EH (cell line): Measurements from ENCODE around the gene CCDC187.
"Not testable (repeated sequence)": the region's sequence is repeated elsewhere in the genome, so short reads cannot be mapped to it uniquely, and the experiment has no call there.

ENCODE experiments used
- DNase-seq: peaks from one replicate; pipeline ENCODE4 v3.0.0-alpha.2; 2015; ENCODE audit warnings: low read depth

CCDC187 gene

DNA sequence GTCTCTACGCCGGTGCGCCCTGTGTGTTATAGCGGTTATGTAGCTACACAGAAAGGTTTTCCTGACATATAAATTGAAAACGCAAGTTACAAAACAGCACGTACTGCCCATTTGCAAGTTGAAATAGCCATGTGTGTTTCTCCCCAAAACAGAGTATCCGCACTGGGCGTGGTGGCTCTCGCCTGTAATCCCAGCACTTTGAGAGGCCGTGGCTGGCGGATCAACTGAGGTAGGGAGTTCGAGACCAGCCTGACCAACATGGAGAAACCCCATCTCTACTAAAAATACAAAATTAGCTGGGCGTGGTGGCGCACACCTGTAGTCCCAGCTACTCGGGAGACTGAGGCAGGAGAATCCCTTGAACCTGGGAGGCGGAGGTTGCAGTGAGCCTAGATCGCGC is 37.3 kb downstream of the CCDC187 start:
- not testable (repeated sequence) for DNase-seq

DNA sequence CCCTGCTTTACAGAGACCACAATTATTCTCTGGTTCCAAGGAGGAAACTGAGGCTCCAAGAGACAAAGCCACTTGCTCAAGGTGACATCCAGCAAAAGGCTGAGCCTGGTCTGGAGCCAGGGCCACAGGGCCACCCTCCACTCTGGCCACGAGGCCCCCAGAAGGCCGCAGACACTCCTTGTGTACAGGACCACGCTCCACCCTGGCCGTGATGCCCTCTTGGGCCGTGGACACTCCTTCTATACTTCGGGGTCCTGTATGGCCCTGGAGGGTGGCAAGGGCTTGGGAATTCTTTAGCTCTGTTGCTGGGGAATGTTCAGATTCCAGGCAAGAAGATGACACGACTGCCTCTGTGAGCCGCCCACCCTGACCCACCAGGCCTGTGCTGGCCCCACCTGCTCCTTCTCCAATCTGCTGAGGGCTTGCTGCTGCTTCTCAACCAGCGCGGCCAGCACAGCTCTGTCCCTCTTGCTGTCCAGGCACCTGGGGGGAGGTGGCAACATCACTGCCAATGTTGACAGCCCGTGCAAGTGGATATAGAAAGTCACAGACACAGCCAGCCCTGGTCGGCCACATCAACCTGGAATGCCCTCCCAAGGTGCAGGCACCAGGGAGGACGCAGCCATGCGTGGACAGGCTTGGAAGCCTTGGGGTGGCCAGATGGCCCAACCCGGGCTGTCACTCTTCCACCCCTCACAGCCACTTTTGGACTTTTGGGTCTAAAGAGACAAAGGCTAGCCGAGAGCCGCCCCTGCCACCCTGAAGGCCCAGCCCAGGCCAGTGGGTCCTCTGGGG is 38.1 kb downstream of the CCDC187 start:
- DNase-seq: no peak

DNA sequence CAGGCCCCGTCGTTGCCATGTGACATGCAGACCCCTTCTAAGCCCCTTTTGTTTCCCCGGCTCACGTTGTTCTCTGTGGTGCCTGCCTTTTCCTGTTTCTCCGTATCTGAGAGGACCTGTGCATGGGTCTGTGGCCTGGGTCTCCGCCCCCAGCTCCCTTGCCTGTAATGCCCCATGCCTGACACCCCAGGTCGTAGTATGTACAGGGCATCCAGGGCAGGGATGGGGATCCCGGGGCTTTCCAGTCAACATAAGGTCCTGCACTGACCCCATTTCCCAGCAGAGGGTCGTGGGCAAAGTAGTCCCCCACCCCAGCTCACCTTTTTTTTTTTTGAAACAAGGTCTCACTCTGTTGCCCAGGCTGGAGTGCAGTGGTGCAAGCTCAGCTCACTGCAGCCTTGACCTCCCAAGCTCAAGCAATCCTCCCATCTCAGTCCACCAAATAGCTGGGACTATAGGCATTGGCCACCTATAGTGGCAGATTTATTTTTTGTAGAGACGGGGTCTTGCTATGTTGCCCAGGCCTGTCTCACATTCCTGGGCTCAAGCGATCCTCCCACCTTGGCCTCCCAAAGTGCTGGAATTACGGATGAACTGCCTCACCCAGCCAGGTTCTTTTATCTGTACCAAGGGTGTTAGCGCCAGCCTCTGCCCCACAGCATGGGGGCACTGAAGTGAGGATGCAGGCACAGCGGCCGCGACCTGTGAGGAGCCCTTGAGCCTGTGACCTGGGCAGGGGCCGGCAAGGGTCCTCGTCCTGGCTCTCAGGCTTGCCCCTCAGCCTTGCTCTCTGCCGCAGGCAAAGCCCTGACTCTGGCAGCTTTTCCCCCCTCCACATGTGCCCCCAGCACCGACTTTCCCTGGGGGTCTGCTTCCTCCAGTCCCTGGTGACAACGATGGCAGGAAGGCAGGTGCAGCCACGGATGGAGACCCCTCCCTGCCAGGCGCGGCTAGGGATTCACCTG is 39.2 kb downstream of the CCDC187 start:
- DNase-seq: no peak

DNA sequence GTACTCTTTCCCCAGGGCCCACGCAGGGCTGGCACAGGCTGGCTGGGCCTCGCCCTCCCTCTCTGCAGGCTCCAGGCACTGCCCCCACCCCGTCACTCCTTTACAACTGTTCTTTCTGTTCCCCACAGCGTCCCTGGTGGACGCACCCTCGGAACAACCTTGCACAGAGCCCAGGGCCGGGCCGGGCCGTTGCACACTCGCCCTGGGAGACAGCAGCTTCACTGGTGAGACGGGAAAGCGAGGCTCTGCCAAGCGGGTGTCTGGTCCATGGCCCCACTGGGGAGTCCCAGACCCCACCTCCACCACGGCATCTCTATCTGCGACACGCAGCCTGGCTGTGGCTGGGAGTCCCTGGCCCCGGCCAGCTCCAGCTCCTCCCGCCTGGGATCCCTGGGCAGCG is 39.9 kb downstream of the CCDC187 start:
- no peak for DNase-seq

DNA sequence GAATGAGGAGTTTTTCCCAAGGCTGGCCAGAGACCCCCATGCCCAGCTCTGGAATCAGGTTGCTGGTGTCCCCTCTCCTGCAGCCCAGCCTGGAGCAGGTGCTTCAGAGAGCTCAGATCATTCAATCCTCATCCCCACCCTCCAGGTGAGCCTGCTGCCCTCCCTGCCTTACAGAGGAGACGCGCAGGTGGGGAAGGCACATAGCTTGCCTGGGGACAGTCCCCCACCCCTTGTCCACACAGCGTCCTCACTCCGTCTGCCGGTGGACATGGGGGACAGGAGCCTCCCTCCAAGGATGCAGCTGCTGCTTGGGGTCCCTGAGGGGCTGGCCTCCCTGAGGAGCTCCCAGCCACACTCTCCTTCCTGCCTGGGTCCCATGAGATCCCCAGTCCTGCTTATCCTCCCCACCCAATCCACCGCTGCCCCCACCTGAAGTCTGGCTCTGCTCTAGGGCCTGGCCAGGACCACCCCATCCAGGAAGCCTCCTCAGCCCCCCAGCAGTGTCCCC is 41.2 kb downstream of the CCDC187 start:
- DNase-seq: no peak

DNA sequence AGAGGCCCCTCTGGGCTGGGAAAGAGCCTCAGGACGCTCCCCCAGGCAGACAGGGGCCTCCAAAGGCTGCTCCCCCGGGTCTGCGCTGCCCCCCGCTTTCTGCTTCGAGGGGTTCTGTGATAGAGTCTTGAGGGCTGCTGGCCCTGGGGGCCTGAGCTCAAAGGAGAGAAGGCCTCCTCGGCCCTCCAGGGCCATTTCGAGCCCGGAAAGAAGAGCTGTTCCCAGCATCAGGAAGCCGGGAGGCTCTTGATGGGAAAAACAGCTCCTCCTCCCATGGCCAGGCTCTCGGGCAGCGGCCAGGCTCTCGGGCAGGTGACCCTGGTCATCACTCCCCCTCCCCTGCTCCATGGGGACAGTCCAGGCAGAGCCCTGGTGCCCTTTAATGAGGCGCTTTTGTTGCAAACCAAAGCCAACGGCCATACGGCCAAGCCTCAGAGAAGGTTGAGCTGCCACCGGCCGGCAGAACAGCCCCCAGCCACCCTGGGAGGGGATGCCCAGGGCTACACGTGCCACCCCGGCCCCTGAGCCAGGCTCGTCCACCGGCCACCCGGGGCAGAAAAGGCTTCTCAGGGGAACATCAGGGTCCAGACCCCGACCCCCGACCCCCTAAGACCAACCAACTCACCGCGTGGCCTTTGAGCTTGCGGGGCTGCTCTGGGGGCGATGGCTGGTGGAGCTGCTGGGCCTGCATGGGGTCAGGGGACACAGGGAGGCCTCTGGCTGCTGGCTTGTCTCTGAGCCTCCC is 42.0 kb downstream of the CCDC187 start:
- no peak for DNase-seq

DNA sequence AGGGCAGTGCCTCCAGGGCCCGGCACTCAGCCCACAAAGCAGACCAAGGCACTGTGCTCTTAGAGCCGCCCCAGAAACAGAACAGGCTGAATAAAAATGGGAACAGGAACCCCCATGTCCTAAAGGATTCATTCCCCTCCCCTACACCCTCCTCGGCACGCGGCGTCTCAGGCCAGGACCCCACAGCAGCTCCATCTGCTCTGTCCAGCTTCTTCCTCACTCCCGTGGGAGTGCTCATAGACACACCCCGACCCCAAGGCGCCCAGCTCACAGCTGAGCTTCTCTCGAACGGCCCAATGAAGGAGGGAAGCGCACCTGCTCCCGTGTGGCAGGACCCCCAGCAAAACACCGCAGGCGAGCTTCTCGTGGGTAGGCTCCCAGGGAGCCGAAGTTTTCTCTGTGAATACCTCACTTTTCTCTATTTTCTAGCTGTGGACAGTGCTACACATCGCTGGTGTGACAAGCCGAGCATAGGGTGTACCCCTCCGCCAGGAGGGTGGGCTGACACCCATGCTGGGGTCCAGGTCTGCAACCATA is 42.9 kb downstream of the CCDC187 start:
- no peak for DNase-seq

DNA sequence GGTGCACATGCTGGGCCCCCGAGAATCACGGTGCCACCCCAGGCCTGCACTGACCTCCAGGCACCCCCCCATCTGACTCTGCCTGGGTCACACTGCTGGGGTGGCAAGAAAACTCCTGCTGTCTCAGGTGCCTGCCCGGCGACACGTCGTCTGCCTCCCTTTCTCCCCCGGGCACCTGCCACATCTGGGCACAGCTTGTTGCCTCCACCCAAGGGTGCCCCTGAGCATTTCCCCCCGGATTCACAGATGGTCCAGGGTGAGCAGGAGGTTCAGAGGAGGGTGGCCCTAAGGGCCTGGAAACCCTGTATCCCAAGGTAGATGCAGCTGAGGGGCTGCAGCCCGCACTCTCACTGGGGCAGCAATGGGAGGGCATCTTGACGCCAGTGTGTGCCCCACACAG is 43.4 kb downstream of the CCDC187 start:
- DNase-seq: no peak

DNA sequence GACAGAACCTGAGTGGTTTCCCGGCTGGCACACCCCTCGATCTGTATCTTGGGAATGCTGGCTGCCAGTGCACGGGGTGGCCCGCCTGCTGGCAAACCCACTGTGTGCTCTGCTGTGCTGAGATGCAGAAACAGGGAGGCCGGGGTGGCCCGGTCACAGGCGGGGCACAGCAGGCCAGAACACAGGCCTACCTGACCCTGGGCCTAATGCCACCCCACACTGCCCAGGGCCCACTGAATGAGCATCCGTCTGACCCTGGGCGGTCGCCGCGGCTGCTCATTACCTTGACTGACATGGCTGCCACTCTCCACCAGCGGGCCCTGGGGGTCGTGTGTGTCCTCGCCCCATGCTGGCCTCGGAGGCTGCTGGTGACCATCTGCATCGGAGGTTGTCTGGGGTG is 44.1 kb downstream of the CCDC187 start:
- no peak for DNase-seq

DNA sequence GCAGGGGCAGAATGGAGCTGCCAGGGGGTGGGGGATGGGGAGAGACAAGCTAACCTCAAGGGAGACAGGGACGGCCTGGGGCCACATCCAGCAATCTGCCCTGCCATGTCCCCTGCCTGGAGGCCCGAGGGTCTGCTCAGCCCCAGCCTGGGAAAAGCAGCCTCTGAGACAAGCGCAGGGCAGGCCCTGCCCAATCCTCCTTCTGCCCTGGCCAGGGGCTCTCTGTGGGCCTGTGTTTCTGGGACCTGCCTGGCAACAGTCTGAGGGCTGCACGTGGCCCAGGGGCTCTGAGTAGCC is 44.4 kb downstream of the CCDC187 start:
- DNase-seq: no peak

DNA sequence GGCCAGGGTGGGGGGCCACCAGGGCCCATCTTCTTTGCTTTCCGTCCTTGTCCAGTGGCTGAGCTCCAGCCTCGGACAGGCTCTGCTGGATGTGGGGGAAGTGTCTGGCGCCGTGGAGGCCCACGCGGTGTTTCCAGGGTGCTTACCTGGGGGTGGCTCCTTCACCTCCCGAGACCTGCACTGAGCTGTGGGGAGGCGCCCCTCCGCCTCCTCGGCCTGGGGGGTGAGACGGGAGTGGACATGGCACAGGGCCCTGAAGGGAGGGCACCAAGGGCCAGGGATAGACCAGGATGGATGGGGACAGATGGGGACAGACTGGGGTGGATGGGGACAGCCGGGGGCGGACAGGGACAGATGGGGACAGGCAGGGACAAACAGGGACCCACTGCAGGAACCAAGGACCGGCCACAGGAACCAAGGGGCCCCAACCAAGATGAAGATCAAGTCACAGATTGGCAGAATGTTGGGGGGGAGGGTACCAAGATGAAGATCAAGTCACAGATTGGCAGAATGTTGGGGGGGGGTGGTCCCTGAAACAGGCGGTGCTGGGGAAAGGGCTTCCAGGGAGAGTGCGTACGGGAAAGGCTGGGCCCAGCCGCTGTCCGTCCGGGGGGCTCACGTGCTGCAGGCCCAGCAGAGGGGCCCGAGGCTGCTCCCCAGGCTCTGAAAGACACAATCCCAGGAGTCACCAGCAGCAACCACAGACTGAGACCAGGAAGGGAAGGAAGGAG is 44.9 kb downstream of the CCDC187 start:
- no peak for DNase-seq

DNA sequence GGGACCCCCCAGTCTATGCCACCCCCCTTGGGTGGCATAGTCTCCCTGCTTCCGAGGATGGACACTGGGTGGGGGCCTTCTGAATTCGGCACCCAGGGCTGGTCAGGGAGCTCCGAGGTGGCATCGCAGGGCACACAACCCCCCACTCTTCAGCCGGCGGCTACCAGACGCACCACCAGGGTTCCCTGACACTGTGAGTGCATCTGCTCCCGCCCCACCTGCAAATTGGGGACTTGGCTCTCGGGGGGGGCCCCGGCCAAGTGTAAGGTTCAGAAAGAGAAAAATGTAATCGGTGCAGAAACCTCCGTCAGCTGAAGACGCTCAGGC is 45.6 kb downstream of the CCDC187 start:
- DNase-seq: no peak

DNA sequence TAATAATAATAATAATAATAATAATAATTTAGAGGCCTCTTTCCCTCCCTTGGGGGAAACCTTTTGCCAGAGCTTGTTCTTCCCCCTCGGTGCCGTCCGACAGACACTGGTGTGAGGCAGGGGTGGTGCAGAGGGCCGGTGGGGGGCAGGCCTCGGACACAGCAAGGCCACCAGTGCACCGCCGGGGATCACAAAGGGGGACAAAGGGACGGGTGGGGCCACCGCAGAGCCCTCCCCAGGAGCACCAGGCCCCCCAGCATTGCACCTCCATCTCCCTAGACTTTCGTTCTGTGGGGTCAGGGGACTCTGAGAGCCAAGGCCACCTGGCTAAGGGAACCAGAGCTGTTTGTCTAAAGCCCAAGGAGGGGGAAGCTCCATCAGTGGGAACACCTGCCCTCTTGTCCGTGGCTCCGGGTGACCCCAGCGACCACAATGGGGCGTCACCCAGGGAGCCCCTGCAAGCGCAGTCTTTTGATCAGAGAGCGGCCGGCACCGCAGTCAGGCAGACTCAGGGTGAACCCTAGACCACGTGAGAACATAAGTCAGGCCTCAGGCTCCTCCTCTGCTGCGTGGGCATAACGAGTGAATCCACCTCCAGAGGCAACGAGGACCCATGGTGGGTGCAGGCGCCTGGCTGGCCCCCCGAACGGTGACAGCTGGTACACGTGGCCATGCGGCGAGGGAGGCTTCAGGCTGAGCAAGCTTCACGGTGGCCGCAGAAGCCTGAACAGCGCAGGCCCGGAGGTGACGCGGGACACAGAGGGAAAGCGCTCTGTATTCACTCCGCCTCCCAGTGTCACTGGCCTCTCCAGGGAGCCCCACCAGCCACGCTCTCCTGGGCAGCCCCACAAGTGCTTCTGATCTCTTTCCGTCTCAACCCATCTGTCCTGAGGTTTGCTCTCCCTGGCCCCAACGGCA is 46.3 kb downstream of the CCDC187 start:
- DNase-seq: no peak

DNA sequence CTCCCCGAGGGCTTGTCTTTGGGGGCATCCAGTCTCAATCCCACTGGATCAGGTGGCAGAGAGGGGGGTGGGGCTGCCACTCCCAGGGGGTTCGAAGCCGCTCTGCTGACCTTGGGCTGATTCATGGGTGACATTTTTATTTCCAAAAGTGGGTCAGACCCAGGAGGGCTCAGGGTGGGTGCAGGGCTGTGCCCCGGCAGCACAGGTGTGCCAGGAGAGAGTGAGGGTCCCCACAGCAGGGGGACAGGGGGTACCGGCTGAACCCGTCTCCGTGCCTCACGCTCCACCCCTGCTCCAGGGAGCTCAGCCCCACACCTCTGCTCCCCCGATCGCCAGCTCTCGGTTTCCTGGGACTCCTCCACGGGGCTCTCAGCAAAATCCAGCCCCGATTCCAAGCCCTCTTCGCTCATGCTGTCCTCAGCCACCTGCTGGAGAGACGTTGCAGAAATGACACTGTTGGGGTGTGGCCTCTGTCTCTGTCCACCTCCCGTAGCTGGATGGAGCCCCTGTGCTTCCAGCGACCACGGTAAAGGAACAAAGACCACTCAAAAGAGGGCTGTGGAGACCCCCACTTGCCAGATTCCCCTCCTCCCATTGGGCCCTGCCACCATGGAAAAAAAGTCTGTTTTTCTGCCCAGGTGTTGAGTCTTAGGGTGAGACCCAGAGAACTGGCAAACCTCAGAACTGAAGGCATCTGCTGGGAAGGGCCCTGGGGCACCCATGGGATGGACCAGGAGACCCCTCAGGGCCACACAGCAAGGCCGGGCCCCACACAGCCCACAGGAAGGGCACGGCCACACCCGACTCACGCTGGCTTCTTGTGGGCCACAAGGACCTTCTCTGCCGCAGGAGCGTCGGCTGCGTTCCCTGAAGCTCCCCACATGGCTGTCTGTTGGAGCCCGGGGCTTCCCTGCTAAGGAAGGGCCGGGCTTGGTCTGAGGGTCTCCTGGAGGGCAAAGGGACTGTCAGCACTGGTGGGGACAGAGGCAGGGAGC is 47.7 kb downstream of the CCDC187 start:
- no peak for DNase-seq

DNA sequence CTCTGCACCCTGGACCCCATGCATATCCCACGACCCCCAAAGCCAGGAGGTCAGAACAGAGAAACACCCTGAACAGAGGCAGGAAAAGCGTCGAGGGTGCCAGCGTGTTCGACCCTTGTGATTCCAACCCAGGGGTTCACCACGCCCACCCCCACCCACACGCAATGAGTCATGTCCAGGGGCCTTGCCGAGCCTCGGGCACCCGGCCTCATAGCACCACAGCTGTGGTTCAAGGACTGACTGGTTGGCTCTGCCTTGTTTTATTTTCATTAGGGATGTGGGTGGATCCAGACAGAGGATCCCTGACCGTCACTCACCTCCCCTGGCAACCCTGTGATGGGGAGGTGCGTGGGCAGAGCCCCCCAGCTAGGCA is 48.7 kb downstream of the CCDC187 start:
- peak; percentile 41 for DNase-seq

DNA sequence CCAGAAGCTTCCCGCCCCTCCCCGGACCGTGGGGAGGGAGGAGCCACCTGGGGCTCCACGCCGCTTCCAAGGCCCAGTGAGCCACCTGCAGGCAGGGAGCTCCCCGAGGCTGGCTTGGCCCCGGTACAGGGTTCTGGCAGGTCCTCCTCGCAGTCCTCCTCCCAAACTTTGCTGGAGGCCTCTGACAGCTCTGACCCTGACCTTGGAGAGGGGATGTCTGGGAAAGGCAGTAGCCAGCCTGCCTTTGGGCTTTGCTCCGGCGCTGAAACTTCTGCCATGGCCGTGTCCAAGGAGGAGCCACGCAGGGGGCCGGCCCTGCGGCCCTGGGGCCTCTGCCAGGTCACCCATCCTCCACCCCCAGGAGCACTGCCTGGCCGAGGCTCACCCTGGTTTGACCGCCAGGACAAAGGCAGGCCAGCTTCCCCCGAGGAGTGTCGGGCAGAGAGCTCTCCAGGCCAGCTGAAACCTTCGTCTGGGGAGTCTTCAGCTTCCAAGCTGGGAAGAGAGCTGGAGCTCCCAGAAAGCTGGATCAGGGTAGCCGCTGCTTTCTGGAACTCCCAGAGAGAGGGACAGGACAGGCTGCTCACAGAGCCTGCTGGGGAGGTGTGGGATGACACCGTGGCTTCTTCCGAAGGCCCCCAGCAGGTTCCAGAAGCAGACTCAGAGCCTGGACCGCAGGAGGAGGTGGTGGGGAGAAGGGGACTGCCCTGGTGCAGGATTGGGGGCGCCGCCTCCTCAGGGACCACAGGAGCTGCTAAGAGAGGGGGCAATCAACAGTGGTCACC is 49.3 kb downstream of the CCDC187 start:
- no peak for DNase-seq

DNA sequence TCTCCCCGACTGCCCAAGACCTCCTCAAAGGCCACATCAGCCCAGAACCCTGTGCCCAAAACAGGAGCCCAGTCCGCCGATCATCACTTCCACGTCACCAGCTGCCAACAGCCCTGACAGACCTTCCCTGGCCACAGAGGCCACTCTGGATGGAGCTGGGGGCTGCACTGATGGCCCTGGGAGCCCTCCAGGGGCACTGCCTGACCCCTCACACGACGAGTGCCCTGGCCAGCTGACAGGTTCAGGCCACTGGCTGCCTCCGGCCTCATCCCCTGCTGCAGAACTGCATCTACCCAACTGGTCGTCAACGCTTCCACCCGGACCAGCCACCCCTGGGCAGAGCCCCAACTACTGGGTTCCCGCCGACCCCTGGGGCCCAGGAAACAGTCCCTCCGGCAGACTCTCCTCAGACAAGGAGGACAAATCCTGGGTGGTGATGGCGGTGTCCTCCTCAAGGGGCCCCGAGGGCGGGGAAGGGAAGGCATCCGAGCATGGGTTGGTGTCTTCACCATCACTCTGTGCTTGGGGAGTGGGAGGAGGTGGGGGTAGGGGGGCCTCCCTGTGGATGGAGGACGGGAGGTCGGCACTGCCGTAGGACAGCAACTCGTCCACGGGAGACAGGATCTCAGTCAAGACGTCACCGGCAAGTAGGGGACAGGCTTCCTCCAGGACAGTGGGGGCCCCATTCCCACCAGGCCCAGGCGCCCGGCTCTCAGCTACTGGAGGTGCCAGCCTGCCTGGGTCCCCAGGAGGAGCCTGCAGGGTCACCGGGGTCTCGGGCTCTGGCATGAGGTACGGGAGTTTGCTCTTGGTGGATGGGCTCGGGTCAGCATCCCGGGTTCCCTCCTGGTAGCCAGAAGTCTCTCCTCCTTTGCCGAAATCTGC is 50.4 kb downstream of the CCDC187 start:
- DNase-seq: no peak

DNA sequence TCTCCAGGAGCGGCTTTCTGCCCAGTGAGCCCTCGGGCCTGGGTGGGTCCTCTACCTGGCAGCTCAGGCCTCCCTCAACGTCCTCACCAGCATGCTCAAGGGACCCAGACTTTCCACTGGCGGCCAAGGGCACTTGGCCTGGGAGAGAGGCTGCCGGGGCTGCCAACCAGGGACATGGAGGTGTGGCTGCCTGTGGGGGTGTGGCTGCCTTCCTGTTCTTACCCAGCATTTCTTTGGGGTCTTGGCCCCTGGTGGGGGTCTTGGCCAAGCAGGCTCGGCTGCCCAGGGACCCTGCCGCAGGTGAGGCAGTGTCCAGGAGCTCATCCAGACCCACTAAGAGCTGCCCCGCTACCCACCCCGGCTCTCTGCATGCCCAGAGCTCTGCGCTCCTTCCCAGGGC is 51.0 kb downstream of the CCDC187 start:
- DNase-seq: no peak
